Prostate gland (tissue), 2 donors: ENCODE results near the gene MIA.

Experiments used
- CTCF ChIP-seq, 4 experiments: fragments of 200-600 bp in 2 of 4; fragments of 450-650 bp in 2 of 4; sonication (generic) in 2 of 4; IDR thresholded peaks; 1 replicate in 3 of 4; 2 replicates in 1 of 4; pipeline ENCODE4 v1.5.1; 2016 to 2019; ENCODE audit warnings: antibody characterized with exemption in 4 of 4, mild to moderate bottlenecking in 2 of 4, moderate library complexity in 2 of 4
- POLR2A ChIP-seq: fragments of 450-650 bp; IDR thresholded peaks from one replicate; pipeline ENCODE4 v1.6.1; 2016; ENCODE audit warnings: antibody characterized with exemption, mild to moderate bottlenecking
- POLR2AphosphoS5 ChIP-seq: sonication (generic); formaldehyde crosslinking; IDR thresholded peaks from one replicate; pipeline ENCODE4 v1.6.1; 2017; ENCODE audit warnings: antibody characterized with exemption

GRCh38 chr19:40733149-40733548, 42.2 kb upstream of the MIA start:
- no peak for TF ChIP-seq CTCF (IDR thresholded peaks at IDR 0.05)
- TF ChIP-seq POLR2AphosphoS5: no peak
- no peak for TF ChIP-seq POLR2A
